GM21529 (cell line): ENCODE measurements around the gene MZF1.
"Not testable (repeated sequence)": the region's sequence is repeated elsewhere in the genome, so short reads cannot be mapped to it uniquely, and the experiment has no call there.

ENCODE experiments used
- ATAC-seq: cut with Tn5 transposase; IDR thresholded peaks from one replicate; pipeline ENCODE4 v1.9.1; 2021; ENCODE audit not compliant: unreplicated experiment

The MZF1 gene

GRCh38 chr19:58572818-58573657 lies at the start of gene MZF1:
MZF1 (minus strand) TSS chr19:58573335; CDS start chr19:58571389, 1,946 bp downstream.
- peak; percentile 54 for ATAC-seq

GRCh38 chr19:58607213-58607612 lies 34.1 kb upstream of the MZF1 start:
- ATAC-seq: not testable (repeated sequence)

- ATAC-seq: not testable (repeated sequence)
Measured at GRCh38 chr19:58606251-58606896, 33.2 kb upstream of the MZF1 start.

GRCh38 chr19:58586133-58586765 lies 13.1 kb upstream of the MZF1 start:
- ATAC-seq: no peak

GRCh38 chr19:58585442-58586132 lies 12.5 kb upstream of the MZF1 start:
- no peak for ATAC-seq

GRCh38 chr19:58584498-58585441 lies 11.6 kb upstream of the MZF1 start:
- no peak for ATAC-seq

- ATAC-seq: no peak
Measured at GRCh38 chr19:58582985-58583384, 9.8 kb upstream of the MZF1 start.

- ATAC-seq: peak; percentile 66
Measured at GRCh38 chr19:58581227-58582141, 8.3 kb upstream of the MZF1 start.

- no peak for ATAC-seq
Measured at GRCh38 chr19:58579473-58580142, 6.5 kb upstream of the MZF1 start.

- ATAC-seq: no peak
Measured at GRCh38 chr19:58578012-58578925, 5.1 kb upstream of the MZF1 start.

GRCh38 chr19:58577581-58577980 lies 4.4 kb upstream of the MZF1 start:
- not testable (repeated sequence) for ATAC-seq

GRCh38 chr19:58575183-58576041 lies 2.3 kb upstream of the MZF1 start:
- peak; percentile 46 for ATAC-seq

GRCh38 chr19:58573658-58574164 lies 576 bp upstream of the MZF1 start:
- no peak for ATAC-seq

- no peak for ATAC-seq
Measured at GRCh38 chr19:58572026-58572817, 913 bp downstream of the MZF1 start.

GRCh38 chr19:58571575-58571947 lies 1.6 kb downstream of the MZF1 start:
- no peak for ATAC-seq
